ENCODE measurements around the gene TBC1D17. TPM values are rescaled to one million over a fixed set of nuclear protein-coding genes. Genes with fewer than 3 reads are reported as not detected.

Gene TBC1D17
- polyA plus RNA-seq, 1 donor from 2014 or later: 13.1 TPM

GRCh38 chr19:49849433-49850220 is 27.9 kb upstream of the TBC1D17 start:
- H3K4me3 ChIP-seq (ENCODE audit: low read length): peak overlapping the region; percentile 70
- H3K79me2 ChIP-seq (replicated peaks; ENCODE audit: insufficient read depth, low read length): peaks cover 27% of the 10 kb centered on the region
- no peaks in the 10 kb centered on the region for H3K27me3 ChIP-seq (ENCODE audit: insufficient read depth, low read depth, low read length)
- no peaks in the 10 kb centered on the region for H3K9me3 ChIP-seq (ENCODE audit: low read length)
- peaks cover 25% of the 10 kb centered on the region for H4K20me1 ChIP-seq (ENCODE audit: insufficient read depth)
- no peak overlapping the region for H3K4me2 ChIP-seq (ENCODE audit: low read length)
- H3K9me2 ChIP-seq (ENCODE audit: insufficient read depth, low read length): no peaks in the 10 kb centered on the region
- H3K36me3 ChIP-seq (ENCODE audit: insufficient read depth, low read length): peaks cover 4% of the 10 kb centered on the region
- TF ChIP-seq, protein P1, sequence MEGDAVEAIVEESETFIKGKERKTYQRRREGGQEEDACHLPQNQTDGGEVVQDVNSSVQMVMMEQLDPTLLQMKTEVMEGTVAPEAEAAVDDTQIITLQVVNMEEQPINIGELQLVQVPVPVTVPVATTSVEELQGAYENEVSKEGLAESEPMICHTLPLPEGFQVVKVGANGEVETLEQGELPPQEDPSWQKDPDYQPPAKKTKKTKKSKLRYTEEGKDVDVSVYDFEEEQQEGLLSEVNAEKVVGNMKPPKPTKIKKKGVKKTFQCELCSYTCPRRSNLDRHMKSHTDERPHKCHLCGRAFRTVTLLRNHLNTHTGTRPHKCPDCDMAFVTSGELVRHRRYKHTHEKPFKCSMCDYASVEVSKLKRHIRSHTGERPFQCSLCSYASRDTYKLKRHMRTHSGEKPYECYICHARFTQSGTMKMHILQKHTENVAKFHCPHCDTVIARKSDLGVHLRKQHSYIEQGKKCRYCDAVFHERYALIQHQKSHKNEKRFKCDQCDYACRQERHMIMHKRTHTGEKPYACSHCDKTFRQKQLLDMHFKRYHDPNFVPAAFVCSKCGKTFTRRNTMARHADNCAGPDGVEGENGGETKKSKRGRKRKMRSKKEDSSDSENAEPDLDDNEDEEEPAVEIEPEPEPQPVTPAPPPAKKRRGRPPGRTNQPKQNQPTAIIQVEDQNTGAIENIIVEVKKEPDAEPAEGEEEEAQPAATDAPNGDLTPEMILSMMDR (IDR thresholded peaks at IDR 0.05; ENCODE audit: poor library complexity, severe bottlenecking): no peak
- TF ChIP-seq EP300 (conservative IDR thresholded peaks at IDR 0.05; ENCODE audit: poor library complexity, severe bottlenecking) (no peak), REST (IDR thresholded peaks at IDR 0.05; ENCODE audit: borderline replicate concordance) (no peak), POLR2AphosphoS5 (IDR thresholded peaks at IDR 0.05) (no peak), TAF1 (IDR thresholded peaks at IDR 0.05; ENCODE audit: low read depth) (no peak), RAD21 (conservative IDR thresholded peaks at IDR 0.05) (no peak), SMC3 (conservative IDR thresholded peaks at IDR 0.05; ENCODE audit: poor library complexity) (no peak), EZH2 (IDR thresholded peaks at IDR 0.05; ENCODE audit: borderline replicate concordance, insufficient read depth, low read length, poor library complexity, severe bottlenecking) (no peak), MXI1 (conservative IDR thresholded peaks at IDR 0.05; ENCODE audit: poor library complexity, severe bottlenecking) (no peak)
- peak overlapping the region; percentile 95 for H3K27ac ChIP-seq (ENCODE audit: low read length)
- no peak overlapping the region for H2AFZ ChIP-seq (ENCODE audit: low read depth, low read length)
- no peaks in the 10 kb centered on the region for H3F3A ChIP-seq (ENCODE audit: insufficient read depth, low read length, poor library complexity, severe bottlenecking)
- peak overlapping the region; percentile 89 for H3K9ac ChIP-seq (ENCODE audit: low read length)

DNA sequence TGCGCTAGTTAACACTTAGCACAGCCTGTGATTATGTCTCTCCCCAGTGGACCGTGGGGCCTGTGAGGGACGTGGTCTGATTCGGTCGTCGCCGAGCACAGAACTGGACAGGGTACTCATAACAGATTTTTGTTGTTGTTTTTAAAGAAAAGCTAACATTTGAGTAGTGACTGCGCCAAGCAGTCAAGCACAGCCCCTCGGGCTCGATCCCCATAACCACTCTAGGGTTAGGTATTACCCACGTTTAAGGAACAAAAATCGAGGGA is 27.3 kb upstream of the TBC1D17 start:
- Histone ChIP-seq H3K4me2 (ENCODE audit: low read length) (no peak overlapping the region), H3K27ac (ENCODE audit: low read length) (peak overlapping the region; percentile 95), H3F3A (ENCODE audit: insufficient read depth, low read length, poor library complexity, severe bottlenecking) (no peaks in the 10 kb centered on the region), H3K36me3 (ENCODE audit: insufficient read depth, low read length) (peaks cover 4% of the 10 kb centered on the region), H3K9me3 (ENCODE audit: low read length) (no peaks in the 10 kb centered on the region), H3K9ac (ENCODE audit: low read length) (peak overlapping the region; percentile 89), H2AFZ (ENCODE audit: low read depth, low read length) (peak overlapping the region; percentile 66), H3K9me2 (ENCODE audit: insufficient read depth, low read length) (no peaks in the 10 kb centered on the region), H3K79me2 (replicated peaks; ENCODE audit: insufficient read depth, low read length) (peaks cover 30% of the 10 kb centered on the region), H3K4me3 (ENCODE audit: low read length) (peak overlapping the region; percentile 70), H4K20me1 (ENCODE audit: insufficient read depth) (peaks cover 25% of the 10 kb centered on the region), H3K27me3 (ENCODE audit: insufficient read depth, low read depth, low read length) (no peaks in the 10 kb centered on the region)
- TF ChIP-seq, protein P1 (IDR thresholded peaks at IDR 0.05; ENCODE audit: poor library complexity, severe bottlenecking): no peak
- TF ChIP-seq POLR2AphosphoS5 (IDR thresholded peaks at IDR 0.05) (no peak), SMC3 (conservative IDR thresholded peaks at IDR 0.05; ENCODE audit: poor library complexity) (no peak), RAD21 (conservative IDR thresholded peaks at IDR 0.05) (no peak), REST (IDR thresholded peaks at IDR 0.05; ENCODE audit: borderline replicate concordance) (no peak), EP300 (conservative IDR thresholded peaks at IDR 0.05; ENCODE audit: poor library complexity, severe bottlenecking) (no peak), TAF1 (IDR thresholded peaks at IDR 0.05; ENCODE audit: low read depth) (no peak), MXI1 (conservative IDR thresholded peaks at IDR 0.05; ENCODE audit: poor library complexity, severe bottlenecking) (no peak), EZH2 (IDR thresholded peaks at IDR 0.05; ENCODE audit: borderline replicate concordance, insufficient read depth, low read length, poor library complexity, severe bottlenecking) (no peak)

Measured in neural cell (in vitro differentiated cells).